NCI-H2196 (cell line): ENCODE results near the gene NDN.

Experiments used
- DNase-seq: peaks from one replicate; lab custom pipeline; 2025; ENCODE audit not compliant: unreplicated experiment; lab: John Stamatoyannopoulos, UW

The NDN gene

DNA sequence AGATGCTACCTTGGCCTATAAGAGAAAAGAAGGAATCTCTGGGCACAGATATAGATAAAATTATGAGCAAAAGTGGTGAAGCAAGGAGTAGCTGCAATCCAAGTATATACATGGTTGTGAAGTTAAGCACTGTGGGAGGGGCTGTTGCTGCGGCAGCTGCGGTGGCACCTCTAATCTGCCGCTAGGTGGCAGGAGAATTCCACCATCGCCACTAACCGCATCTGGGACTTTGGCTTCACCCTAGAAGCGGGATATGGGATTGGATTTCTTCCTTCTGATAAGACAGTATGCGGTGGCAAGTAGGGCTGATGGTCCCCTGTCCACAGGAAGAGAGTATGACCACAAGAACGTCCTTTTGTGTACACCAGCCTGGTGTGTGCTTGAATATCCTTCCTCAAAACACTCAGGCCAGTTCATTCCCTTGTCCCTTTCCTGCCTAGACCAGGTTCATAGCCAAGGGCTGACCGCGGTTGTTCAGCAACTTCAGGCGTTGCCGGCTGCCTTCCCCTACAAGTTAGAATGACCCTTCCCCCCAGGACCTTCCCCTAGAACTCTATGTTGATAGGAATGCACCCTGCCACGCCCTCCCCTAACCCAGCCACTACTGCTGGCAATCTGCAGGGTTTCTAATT, 44.6 kb downstream of the NDN start:
- peak; percentile 58 for DNase-seq
